Uterus (tissue), 2 donors: ENCODE measurements around the gene THY1.

Experiments
- POLR2A ChIP-seq, 2 donors: fragments of 450-650 bp; IDR thresholded peaks; one replicate each; pipeline ENCODE4 v1.6.1; 2016; ENCODE audit warnings: antibody characterized with exemption in 2 of 2, mild to moderate bottlenecking in 1 of 2, moderate library complexity in 1 of 2
- TF ChIP-seq, protein P1 (sequence below), 4 experiments: fragments of 200-600 bp in 2 of 4; fragments of 450-650 bp in 2 of 4; sonication (generic) in 2 of 4; IDR thresholded peaks; one replicate each; pipeline ENCODE4 v1.5.1; 2016 to 2019; ENCODE audit warnings: antibody characterized with exemption in 4 of 4, mild to moderate bottlenecking in 2 of 4, moderate library complexity in 1 of 4

DNA sequence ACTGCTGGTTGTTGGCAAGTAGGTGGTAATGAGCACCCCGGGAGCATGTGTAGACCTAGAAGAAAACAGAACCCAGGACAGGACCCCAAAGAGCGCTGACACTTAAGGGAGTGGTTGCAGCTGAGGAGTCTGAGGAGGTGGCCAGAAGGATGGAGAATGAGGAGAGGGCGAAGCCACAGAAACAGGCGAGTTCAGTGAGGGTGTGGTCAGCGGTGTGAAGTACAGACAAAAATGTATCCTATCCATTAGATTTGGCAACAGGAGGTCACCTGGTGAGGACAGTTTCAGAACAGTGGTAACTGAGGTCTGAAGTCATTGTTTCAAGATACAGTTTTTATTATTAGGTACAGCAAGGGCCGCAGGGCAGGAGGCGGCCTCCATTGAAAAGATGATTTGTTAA is 8.6 kb upstream of the THY1 start:
- TF ChIP-seq, protein P1, sequence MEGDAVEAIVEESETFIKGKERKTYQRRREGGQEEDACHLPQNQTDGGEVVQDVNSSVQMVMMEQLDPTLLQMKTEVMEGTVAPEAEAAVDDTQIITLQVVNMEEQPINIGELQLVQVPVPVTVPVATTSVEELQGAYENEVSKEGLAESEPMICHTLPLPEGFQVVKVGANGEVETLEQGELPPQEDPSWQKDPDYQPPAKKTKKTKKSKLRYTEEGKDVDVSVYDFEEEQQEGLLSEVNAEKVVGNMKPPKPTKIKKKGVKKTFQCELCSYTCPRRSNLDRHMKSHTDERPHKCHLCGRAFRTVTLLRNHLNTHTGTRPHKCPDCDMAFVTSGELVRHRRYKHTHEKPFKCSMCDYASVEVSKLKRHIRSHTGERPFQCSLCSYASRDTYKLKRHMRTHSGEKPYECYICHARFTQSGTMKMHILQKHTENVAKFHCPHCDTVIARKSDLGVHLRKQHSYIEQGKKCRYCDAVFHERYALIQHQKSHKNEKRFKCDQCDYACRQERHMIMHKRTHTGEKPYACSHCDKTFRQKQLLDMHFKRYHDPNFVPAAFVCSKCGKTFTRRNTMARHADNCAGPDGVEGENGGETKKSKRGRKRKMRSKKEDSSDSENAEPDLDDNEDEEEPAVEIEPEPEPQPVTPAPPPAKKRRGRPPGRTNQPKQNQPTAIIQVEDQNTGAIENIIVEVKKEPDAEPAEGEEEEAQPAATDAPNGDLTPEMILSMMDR (IDR thresholded peaks at IDR 0.05): no peak
- no peak for TF ChIP-seq POLR2A (IDR thresholded peaks at IDR 0.05)
